ENCODE measurements around the gene NFATC2. TPM values are rescaled to one million over a fixed set of nuclear protein-coding genes. Genes with fewer than 3 reads are reported as not detected.

The NFATC2 gene
- total and polyA plus RNA-seq, 2 experiments from 2014 or later, result 0.52 to 0.59 TPM

- TF ChIP-seq, protein P1, sequence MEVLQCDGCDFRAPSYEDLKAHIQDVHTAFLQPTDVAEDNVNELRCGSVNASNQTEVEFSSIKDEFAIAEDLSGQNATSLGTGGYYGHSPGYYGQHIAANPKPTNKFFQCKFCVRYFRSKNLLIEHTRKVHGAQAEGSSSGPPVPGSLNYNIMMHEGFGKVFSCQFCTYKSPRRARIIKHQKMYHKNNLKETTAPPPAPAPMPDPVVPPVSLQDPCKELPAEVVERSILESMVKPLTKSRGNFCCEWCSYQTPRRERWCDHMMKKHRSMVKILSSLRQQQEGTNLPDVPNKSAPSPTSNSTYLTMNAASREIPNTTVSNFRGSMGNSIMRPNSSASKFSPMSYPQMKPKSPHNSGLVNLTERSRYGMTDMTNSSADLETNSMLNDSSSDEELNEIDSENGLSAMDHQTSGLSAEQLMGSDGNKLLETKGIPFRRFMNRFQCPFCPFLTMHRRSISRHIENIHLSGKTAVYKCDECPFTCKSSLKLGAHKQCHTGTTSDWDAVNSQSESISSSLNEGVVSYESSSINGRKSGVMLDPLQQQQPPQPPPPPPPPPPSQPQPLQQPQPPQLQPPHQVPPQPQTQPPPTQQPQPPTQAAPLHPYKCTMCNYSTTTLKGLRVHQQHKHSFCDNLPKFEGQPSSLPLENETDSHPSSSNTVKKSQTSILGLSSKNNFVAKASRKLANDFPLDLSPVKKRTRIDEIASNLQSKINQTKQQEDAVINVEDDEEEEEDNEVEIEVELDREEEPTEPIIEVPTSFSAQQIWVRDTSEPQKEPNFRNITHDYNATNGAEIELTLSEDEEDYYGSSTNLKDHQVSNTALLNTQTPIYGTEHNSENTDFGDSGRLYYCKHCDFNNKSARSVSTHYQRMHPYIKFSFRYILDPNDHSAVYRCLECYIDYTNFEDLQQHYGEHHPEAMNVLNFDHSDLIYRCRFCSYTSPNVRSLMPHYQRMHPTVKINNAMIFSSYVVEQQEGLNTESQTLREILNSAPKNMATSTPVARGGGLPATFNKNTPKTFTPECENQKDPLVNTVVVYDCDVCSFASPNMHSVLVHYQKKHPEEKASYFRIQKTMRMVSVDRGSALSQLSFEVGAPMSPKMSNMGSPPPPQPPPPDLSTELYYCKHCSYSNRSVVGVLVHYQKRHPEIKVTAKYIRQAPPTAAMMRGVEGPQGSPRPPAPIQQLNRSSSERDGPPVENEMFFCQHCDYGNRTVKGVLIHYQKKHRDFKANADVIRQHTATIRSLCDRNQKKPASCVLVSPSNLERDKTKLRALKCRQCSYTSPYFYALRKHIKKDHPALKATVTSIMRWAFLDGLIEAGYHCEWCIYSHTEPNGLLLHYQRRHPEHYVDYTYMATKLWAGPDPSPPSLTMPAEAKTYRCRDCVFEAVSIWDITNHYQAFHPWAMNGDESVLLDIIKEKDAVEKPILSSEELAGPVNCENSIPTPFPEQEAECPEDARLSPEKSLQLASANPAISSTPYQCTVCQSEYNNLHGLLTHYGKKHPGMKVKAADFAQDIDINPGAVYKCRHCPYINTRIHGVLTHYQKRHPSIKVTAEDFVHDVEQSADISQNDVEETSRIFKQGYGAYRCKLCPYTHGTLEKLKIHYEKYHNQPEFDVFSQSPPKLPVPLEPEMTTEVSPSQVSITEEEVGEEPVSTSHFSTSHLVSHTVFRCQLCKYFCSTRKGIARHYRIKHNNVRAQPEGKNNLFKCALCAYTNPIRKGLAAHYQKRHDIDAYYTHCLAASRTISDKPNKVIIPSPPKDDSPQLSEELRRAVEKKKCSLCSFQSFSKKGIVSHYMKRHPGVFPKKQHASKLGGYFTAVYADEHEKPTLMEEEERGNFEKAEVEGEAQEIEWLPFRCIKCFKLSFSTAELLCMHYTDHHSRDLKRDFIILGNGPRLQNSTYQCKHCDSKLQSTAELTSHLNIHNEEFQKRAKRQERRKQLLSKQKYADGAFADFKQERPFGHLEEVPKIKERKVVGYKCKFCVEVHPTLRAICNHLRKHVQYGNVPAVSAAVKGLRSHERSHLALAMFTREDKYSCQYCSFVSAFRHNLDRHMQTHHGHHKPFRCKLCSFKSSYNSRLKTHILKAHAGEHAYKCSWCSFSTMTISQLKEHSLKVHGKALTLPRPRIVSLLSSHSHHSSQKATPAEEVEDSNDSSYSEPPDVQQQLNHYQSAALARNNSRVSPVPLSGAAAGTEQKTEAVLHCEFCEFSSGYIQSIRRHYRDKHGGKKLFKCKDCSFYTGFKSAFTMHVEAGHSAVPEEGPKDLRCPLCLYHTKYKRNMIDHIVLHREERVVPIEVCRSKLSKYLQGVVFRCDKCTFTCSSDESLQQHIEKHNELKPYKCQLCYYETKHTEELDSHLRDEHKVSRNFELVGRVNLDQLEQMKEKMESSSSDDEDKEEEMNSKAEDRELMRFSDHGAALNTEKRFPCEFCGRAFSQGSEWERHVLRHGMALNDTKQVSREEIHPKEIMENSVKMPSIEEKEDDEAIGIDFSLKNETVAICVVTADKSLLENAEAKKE (CRISPR knock-in tag; IDR thresholded peaks at IDR 0.05), result no peak
These were observed 189.0 kb downstream of the NFATC2 start (continued) for GRCh38 chr20:51353491-51353890.

DNA sequence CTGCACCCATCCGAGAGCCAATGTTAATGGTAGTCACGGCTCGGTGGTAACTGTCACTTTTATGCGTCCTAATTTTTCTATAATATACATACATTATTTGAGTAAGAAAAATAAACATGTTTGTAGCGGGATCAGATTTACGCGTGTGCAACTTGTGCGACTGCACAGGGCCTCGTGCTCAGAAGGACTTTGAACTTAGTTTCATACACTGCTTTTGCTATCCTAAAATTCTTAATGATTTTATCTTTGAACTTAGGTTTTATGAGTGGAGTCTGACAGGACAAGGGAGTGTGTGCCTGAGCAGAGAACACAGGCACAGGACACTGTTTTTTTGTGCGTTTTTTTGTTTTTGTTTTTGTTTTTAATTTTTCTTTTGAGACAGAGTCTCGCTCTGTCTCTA, 189.7 kb downstream of the NFATC2 start:
- H4K20me1 ChIP-seq (replicated peaks; ENCODE audit: insufficient read depth), result no peaks in the 10 kb centered on the region
- H3K27me3 ChIP-seq (ENCODE audit: insufficient read depth), result no peaks in the 10 kb centered on the region
- no peak overlapping the region for H3K27ac ChIP-seq (ENCODE audit: low read depth)
- H3K4me3 Mint-ChIP-seq, result no peak overlapping the region
- no peak overlapping the region for H3K4me3 ChIP-seq
- DNase-seq (ENCODE audit: low spot score), result no peak
- no peaks in the 10 kb centered on the region for H3K9me3 Mint-ChIP-seq
- H3K36me3 Mint-ChIP-seq (ENCODE audit: low read depth), result no peaks in the 10 kb centered on the region
- H3K36me3 ChIP-seq (ENCODE audit: insufficient read depth), result no peaks in the 10 kb centered on the region
- no peaks in the 10 kb centered on the region for H3K79me2 ChIP-seq (replicated peaks; ENCODE audit: insufficient read depth)
- no peak for ATAC-seq
- H3K4me2 ChIP-seq, result no peak overlapping the region
- H3K4me1 Mint-ChIP-seq, result peaks cover 2% of the 10 kb centered on the region; the same call in 1 of the 3 replicates
- H3F3A ChIP-seq (replicated peaks; ENCODE audit: low read depth), result no peaks in the 10 kb centered on the region
- H3K27me3 Mint-ChIP-seq (ENCODE audit: insufficient read depth, low read depth, poor library complexity), result peaks cover 2% of the 10 kb centered on the region
- no peak overlapping the region for H2AFZ ChIP-seq
- H3K27ac Mint-ChIP-seq, result no peak overlapping the region
- H3K9me2 ChIP-seq (ENCODE audit: insufficient read depth), result no peaks in the 10 kb centered on the region
- H3K4me1 ChIP-seq (ENCODE audit: insufficient read depth), result no peaks in the 10 kb centered on the region
- TF ChIP-seq CTCF (conservative IDR thresholded peaks at IDR 0.05; ENCODE audit: low read depth in 2 of 2), result no peak
- TF ChIP-seq ZNF114 (CRISPR knock-in tag; IDR thresholded peaks at IDR 0.05), result no peak
- TF ChIP-seq REST (IDR thresholded peaks at IDR 0.05; ENCODE audit: unreplicated experiment), result no peak
- TF ChIP-seq, protein P2, sequence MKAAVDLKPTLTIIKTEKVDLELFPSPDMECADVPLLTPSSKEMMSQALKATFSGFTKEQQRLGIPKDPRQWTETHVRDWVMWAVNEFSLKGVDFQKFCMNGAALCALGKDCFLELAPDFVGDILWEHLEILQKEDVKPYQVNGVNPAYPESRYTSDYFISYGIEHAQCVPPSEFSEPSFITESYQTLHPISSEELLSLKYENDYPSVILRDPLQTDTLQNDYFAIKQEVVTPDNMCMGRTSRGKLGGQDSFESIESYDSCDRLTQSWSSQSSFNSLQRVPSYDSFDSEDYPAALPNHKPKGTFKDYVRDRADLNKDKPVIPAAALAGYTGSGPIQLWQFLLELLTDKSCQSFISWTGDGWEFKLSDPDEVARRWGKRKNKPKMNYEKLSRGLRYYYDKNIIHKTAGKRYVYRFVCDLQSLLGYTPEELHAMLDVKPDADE (IDR thresholded peaks at IDR 0.05), result no peak
